ENCODE results near the gene BLACAT1.

BLACAT1 gene

DNA sequence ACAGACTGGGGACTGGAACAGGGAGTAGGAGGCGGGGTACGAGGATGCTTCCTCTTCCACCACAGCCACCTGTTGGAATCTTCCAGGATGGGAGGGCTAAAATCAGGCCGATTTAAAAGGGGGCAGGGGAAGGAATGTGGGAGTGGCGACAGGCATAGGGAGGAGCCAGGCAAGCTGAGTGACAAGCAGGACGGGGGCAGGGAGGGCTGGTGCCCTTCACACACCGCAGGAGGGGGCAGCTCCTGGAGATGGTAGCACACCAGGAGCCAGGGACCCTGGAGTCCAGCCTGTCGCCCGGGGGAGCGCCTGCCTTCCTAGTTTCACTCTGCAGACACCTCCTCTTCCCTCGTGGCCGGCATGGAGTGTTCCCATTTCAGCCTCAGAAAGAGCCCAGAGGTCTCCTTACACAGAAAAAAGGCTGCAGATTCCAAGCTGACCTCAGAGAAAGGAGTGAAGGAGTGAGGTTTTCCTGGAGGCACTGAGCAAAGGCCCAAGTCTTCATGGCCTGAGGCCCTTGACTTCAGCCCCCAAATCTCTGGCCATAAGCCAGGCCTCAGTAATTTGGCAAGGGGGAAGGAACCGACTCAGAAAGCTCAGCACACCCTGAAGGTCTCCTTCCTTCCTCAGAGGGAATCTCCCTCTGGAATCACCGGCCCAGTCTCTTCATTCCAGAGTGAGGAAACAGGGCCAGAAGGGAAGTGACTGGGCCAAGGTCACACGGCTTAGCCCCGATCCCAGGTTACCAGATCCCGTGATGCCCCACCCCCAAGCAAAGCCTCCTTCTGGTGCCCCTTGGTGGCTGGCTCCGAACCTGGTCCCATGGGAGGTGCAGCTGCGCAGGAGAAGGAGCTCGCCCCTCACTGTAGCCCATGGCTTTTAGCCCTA lies 8.1 kb downstream of the BLACAT1 start:
- no peak for TF ChIP-seq CTCF (IDR thresholded peaks at IDR 0.05; ENCODE audit: low read depth, low read length)
- in situ Hi-C loops (cut with HindIII; ENCODE audit: low sequenced_read_pairs), result no loop called here
- no peak overlapping the region for H3K4me3 ChIP-seq (ENCODE audit: low read depth, low read length)
- no peak for DNase-seq (ENCODE audit: low read depth, low spot score)

- TF ChIP-seq CTCF (IDR thresholded peaks at IDR 0.05; ENCODE audit: low read depth, low read length), result no peak
- no peak for DNase-seq (ENCODE audit: low read depth, low spot score)
- in situ Hi-C loops (cut with HindIII; ENCODE audit: low sequenced_read_pairs), result no loop called here
- no peak overlapping the region for H3K4me3 ChIP-seq (ENCODE audit: low read depth, low read length)
These were observed 9.0 kb downstream of the BLACAT1 start for GRCh38 chr1:205446828-205447227.

- no peak overlapping the region for H3K4me3 ChIP-seq (ENCODE audit: low read depth, low read length)
- TF ChIP-seq CTCF (IDR thresholded peaks at IDR 0.05; ENCODE audit: low read depth, low read length), result no peak
- no peak for DNase-seq (ENCODE audit: low read depth, low spot score)
- in situ Hi-C loops (cut with HindIII; ENCODE audit: low sequenced_read_pairs), result no loop called here
These were observed 10.3 kb downstream of the BLACAT1 start for GRCh38 chr1:205445646-205445935.

DNA sequence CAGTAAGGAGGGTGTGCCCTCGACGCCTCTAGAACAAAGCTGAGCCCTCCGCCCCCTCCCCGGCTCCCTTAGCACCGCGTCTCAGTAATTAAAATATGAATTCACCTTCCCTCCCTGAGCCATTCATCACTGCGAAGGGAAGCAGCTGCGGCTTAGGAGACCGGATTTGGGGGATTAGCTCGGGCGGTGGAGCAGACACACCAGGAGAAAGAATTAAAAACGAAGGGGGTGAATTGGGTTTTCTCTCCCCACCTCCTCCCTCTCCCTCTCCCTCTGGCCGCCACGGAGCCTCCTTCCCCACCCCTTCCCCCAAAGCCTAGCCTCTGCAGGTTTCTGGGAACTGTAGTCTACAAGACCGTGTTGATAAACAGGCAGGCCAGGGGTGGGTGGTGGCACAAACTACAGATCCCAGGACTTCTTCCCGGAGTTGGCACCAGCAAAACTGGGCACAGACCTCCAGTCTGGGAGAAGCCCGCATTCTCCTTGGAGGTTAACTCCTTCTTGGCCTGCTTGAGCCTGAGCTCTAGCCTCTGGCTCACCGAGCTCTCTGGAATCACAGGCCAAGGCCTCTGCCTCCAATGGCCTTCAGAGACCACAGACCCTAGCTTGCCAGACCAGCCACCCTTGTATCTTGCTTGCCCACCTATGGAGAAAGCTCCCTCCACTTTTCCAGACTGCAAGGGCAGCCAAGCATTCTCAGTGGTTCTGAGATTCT lies 10.8 kb downstream of the BLACAT1 start:
- H3K4me3 ChIP-seq (ENCODE audit: low read depth, low read length), result no peak overlapping the region
- in situ Hi-C loops (cut with HindIII; ENCODE audit: low sequenced_read_pairs), result no loop called here
- no peak for DNase-seq (ENCODE audit: low read depth, low spot score)
- TF ChIP-seq CTCF (IDR thresholded peaks at IDR 0.05; ENCODE audit: low read depth, low read length), result no peak

DNA sequence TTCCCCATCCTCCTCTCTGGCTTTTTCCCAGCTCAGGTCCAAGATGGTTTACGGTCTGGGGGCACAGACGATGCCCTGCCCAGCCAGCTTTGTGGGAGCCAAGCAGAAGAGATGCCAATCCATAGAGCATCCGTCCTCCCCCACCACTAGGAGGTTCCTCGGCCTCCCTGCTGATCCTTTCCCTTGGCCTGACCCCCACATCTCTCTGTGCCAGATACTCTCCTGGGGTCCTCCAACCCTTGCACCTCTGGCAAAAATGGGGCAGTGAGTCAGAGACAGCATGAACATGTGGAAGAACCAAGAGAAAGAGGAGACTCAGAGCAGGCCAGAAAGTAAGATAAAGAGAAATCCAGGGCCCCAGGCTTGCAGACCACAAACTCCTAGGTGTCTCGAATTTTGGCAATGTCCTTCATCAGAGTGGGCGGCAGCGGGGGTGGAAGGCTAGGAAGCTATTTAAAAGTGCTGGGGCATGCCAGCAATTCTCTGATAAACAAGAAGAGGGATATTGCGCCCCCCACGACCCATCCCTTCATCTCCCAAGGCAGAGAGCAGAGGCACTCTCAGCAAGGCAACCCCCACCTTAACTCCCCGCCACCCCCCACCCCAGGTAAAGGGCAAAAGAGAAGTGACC lies 11.4 kb downstream of the BLACAT1 start:
- no peak for TF ChIP-seq CTCF (IDR thresholded peaks at IDR 0.05; ENCODE audit: low read depth, low read length)
- in situ Hi-C loops (cut with HindIII; ENCODE audit: low sequenced_read_pairs), result no loop called here
- no peak overlapping the region for H3K4me3 ChIP-seq (ENCODE audit: low read depth, low read length)
- DNase-seq (ENCODE audit: low read depth, low spot score), result no peak

DNA sequence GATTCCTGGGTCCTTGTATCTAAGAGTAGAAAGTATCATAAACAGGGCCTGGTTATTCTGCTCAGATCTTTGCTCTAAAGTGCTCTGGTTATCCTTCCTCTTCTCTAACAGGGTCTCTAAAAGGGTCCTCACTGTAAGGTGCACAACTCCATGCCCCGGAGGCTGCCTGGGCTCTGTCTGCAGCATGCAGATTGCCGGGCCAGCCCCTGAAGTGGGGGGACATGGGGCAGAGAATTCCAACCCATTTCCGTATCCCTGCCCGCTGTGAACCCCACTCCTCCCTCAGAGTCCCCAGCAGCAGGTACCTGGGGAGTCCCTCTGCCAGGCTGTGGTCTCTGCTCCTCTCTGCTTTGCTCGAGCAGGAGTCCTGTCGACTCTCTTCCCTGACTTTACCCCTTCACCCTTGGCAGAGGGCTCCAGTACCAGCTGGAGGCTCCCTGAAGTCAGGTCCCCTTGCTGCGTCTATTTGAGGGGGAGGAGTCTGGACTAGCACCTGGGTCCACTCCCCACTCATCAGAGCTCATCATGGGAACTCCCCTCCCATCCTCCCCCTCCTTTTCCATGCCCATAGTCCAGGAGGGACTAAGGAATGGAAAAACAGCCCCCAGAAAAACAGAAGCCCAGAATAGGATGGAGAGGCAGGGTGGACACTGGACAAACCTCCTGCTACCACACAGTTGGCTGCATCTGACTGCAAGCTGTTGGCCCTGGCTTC lies 12.1 kb downstream of the BLACAT1 start:
- no peak overlapping the region for H3K4me3 ChIP-seq (ENCODE audit: low read depth, low read length)
- DNase-seq (ENCODE audit: low read depth, low spot score), result no peak
- in situ Hi-C loops (cut with HindIII; ENCODE audit: low sequenced_read_pairs), result no loop called here
- TF ChIP-seq CTCF (IDR thresholded peaks at IDR 0.05; ENCODE audit: low read depth, low read length), result no peak
